ENCODE data around the gene PLXNB2.

DNA sequence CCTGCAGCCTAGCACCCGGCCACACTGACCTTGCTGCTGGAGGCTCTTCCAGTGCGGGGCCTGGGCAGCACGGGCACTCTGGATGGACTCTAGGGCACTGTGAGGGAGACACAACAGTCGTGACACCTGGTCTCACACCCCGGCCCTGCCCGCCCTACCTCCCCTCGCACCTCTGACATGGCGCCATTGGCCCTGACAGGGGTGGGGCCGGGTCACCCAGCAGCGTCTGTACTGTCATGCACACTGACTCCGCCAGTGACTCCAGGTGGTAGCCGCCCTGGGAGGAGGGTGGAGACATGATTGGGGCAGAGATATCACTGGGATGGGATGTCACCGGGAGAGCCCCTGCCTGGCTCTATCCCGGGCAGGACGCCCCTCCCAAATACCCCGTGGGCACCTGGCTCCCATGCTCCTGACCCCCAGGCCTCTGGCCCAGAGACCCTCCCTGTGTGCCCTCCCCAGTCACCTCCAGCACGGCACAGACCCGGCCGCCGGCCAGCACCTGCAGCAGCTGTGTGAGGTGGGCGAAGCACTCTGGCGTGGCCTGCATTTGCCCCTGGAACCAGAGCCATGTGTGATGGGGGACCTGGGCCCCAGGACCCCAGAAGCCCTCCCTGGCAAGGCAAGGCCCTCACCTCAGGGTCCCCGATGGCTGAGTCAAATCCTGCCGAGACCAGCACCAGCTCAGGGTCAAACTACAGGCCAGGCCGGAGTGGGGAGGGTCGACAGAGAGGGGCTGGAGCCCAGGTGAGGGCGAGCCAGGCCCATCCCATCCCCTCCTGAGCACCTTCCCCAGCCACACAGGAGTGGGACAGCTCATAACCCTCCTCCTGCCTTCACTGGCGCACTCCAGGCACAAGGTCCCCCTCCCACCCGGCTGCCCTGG, 59.0 kb downstream of the PLXNB2 start:
- no peak for TF ChIP-seq CTCF (conservative IDR thresholded peaks at IDR 0.05; ENCODE audit: low read depth, low read length)
- TF ChIP-seq EZH2 (IDR thresholded peaks at IDR 0.05; ENCODE audit: borderline replicate concordance, low read depth, low read length, poor library complexity, severe bottlenecking), result no peak

All from A673 (cell line).